PFSK-1 (cell line): ENCODE results near the gene B4GALNT4.

ENCODE experiments used
- FOXP2 ChIP-seq: optimal IDR thresholded peaks from 2 replicates; pipeline ENCODE3; 2011; ENCODE audit warnings: borderline replicate concordance, control low read depth, inconsistent platforms; ENCODE audit not compliant: insufficient read depth; ENCODE audit errors: extremely low read length, extremely low read depth
- POLR2AphosphoS5 ChIP-seq: IDR thresholded peaks from 2 replicates; pipeline ENCODE4 v1.6.1; 2012; ENCODE audit warnings: low read depth, mild to moderate bottlenecking, control low read depth, low read length, moderate library complexity
- SIN3A ChIP-seq: IDR thresholded peaks from 2 replicates; pipeline ENCODE4 v1.6.1; 2012; ENCODE audit warnings: mild to moderate bottlenecking, low read length, moderate library complexity, borderline replicate concordance; ENCODE audit not compliant: insufficient read depth
- TAF1 ChIP-seq: IDR thresholded peaks from 2 replicates; pipeline ENCODE4 v1.6.1; 2012; ENCODE audit warnings: low read length, control low read depth, borderline replicate concordance; ENCODE audit not compliant: insufficient read depth
- TF ChIP-seq, protein P1 (sequence below), 2 experiments: IDR thresholded peaks; 2 replicates each; pipeline versions ENCODE4 v1.6.1 to v1.8.0; 2011 to 2012; ENCODE audit warnings: low read depth in 2 of 2, low read length in 2 of 2, control low read depth in 1 of 2, inconsistent platforms in 1 of 2, mild to moderate bottlenecking in 1 of 2, moderate library complexity in 1 of 2; ENCODE audit not compliant: insufficient read depth in 1 of 2

- no peak for TF ChIP-seq TAF1
- no peak for TF ChIP-seq POLR2AphosphoS5
- TF ChIP-seq SIN3A = no peak
- TF ChIP-seq, protein P1, sequence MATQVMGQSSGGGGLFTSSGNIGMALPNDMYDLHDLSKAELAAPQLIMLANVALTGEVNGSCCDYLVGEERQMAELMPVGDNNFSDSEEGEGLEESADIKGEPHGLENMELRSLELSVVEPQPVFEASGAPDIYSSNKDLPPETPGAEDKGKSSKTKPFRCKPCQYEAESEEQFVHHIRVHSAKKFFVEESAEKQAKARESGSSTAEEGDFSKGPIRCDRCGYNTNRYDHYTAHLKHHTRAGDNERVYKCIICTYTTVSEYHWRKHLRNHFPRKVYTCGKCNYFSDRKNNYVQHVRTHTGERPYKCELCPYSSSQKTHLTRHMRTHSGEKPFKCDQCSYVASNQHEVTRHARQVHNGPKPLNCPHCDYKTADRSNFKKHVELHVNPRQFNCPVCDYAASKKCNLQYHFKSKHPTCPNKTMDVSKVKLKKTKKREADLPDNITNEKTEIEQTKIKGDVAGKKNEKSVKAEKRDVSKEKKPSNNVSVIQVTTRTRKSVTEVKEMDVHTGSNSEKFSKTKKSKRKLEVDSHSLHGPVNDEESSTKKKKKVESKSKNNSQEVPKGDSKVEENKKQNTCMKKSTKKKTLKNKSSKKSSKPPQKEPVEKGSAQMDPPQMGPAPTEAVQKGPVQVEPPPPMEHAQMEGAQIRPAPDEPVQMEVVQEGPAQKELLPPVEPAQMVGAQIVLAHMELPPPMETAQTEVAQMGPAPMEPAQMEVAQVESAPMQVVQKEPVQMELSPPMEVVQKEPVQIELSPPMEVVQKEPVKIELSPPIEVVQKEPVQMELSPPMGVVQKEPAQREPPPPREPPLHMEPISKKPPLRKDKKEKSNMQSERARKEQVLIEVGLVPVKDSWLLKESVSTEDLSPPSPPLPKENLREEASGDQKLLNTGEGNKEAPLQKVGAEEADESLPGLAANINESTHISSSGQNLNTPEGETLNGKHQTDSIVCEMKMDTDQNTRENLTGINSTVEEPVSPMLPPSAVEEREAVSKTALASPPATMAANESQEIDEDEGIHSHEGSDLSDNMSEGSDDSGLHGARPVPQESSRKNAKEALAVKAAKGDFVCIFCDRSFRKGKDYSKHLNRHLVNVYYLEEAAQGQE (IDR thresholded peaks at IDR 0.05; ENCODE audit: insufficient read depth in 1 of 2, low read depth in 2 of 2, low read length in 2 of 2) = no peak
- TF ChIP-seq FOXP2 = no peak
These were observed 16.0 kb upstream of the B4GALNT4 start for GRCh38 chr11:353179-353873.
